IPS-11a (cell line): ENCODE measurements around the gene APC.

Experiments used
- H3K4me3 ChIP-seq: one replicate; pipeline ENCODE4 v1.5.1; 2013; ENCODE audit warnings: low read depth, low read length, control low read depth

Gene APC

GRCh38 chr5:112737463-112738190 lies at the start of gene APC:
Gene APC, plus strand, starts transcription at chr5:112737885. Its CDS starts 17,006 bp downstream, at chr5:112754891.
- H3K4me3 ChIP-seq: peak within 1 kb of the TSS; percentile 70

DNA sequence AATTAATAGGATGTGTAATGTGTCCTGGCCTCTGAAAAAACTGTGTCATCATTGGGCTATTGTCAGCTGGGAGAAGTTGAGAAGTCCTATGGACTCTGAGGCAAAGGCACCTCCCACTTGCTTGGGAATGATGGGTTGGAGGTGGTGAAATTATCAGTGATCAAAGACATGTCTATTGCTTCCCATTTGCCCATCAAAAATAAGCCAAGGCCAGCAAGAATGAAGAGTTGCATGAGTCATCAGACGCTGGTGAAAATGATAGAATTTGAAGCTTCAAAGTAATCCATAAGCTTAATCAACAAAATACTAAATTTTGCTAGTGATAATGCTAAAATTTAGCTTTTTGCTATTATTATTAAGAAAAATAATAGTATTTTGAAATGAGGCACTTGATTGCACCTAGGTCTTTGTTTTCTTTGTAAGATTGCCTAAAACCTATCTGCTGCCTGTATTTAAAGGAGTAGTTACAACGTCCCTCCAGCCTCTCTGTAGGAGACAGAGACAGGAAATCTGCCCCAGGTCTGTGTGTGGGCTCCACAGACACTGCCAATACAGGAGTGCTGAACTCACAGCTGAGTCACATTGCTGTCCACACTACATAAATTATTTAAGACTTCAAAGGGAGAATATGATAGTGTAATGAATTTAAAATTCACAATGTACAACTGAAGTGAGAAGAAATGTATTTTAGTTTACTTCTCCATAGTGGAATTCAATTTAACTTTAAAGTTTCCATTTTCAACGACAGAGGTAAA lies 48.4 kb upstream of the APC start:
- H3K4me3 ChIP-seq: no peak overlapping the region

DNA sequence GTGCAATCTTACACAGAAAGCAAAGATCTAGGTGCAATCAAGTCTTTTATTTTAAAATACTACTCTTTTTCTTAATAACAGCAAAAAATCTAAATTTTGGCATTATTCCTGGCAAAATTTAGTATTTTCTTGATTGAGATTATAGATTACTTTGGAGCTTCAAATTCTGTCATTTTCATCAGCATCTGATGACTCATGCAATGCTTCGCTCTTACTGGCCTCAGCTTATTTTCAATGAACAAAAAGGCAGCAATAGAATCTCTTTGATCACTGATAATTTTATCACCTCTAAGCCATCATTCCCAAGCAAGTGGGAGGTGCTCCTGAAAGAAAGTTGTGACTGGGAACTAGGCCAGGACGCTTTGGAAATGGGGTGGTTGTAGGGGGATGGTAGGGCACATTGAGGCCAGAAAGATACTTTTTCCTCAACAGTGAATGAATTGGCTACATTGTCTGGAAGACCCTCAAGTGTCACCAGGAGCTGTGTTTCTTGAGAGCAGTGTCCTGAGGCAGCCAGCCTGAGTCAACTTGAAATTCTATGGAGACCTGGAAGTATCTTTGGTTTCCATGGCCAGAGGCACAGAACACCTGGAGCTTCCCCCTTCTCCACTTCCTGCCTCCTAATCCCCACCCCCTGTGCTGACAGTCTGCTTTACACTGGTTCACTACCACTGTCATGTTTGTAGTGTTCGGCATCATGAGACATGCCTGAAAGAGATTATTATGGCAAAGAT lies 46.9 kb upstream of the APC start:
- H3K4me3 ChIP-seq: no peak overlapping the region

GRCh38 chr5:112691339-112691680 lies 46.4 kb upstream of the APC start:
- H3K4me3 ChIP-seq: no peak overlapping the region

DNA sequence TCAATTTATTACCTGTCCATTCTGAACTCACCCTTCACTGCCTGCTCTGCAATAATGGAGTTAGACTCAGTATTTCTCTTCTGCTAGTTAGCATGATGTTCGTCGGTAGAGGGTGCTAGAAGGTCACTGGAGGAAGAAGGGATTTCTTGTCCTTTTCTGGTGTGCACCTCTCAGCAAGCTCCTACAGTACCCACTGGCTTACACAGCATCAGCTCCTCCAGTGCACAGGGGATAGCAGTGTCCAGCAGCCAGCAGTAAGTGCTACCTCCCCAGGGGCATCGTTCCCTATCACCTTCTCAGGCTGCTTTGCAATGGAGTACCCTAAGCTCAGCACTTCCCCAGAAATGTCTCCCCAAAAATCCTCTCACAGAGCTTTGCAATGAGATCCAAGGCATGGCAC lies 45.9 kb upstream of the APC start:
- no peak overlapping the region for H3K4me3 ChIP-seq

DNA sequence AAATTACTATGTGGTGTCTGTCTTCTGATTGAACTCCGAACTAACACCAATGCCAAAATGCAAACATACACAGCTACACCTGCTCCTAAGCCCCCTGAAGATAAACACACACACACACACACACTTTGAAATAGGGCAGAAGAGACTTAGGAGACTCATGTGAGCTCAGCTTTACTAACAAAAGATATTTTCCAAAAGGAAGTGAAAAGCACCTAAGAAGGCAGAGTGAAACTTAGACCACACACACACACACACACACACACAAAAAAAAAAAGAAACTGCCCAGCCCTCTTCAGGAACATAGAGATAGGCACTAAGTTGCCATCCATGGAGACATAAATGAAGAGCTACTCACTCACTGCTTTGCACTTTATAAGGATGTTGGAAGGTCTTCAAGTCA lies 45.2 kb upstream of the APC start:
- H3K4me3 ChIP-seq: no peak overlapping the region

- H3K4me3 ChIP-seq: no peak overlapping the region
These were observed 44.4 kb upstream of the APC start for GRCh38 chr5:112693301-112693700.

DNA sequence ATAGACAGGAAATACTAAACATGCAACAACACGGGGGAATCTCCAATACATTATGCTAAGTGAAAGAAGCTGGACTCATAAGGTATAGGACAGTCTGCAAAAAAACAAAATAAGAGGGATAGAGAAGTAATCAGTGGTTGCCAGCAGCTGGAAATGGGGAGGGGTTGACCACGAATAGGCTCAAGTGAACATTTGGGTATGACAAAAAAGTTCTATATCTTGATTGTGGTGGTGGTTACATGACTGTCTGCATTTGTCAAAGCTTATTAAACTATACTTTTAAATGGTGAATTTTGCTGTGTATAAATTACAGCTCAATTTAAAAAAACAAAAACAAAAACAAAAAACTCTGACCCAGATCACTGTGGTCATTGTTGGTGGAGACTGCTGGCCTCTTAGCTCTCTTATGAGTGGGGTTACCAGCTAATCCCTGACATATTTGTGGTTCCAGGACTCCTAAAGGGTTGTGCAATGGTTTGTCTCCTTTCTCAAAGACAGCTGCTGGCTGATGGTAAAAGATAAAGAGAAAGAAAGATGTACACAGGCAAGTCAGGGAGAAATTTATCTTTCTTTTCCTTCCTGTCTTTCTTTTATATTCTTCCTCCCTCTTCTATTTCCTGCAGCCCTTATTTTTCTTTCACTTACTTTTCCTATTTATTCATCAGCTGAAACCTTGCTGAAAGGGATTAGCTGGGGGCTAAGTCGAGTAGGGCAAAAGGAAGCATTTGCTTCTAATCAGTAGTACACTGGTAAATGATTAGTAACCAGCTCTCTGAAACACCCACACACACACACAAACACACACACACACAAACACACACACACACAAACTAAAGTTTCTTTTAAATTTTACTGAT lies 42.6 kb upstream of the APC start:
- H3K4me3 ChIP-seq: no peak overlapping the region

DNA sequence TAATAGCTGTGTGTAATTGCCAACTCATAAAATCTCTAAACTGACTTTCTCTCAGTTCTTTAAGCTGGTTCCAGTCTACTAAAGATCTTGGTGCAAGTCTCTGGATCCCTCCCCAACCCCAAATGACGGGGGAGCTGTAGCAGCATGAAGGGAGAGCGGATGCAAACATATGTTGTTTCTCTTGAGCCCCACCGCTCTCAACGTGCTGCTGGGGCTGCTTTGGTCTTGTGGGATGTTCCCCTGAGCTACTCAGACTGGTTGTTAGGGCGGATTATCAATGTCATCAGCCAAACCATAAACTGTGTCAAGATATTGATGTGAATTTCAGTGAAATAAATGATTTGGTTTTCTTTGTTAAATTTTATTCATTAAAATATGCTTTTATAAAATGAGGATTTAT lies 40.9 kb upstream of the APC start:
- H3K4me3 ChIP-seq: no peak overlapping the region

GRCh38 chr5:112697322-112697721 lies 40.4 kb upstream of the APC start:
- no peak overlapping the region for H3K4me3 ChIP-seq

GRCh38 chr5:112697833-112698232 lies 39.9 kb upstream of the APC start:
- H3K4me3 ChIP-seq: no peak overlapping the region

- no peak overlapping the region for H3K4me3 ChIP-seq
These were observed 33.5 kb upstream of the APC start for GRCh38 chr5:112703866-112704820.

GRCh38 chr5:112706446-112707016 lies 31.2 kb upstream of the APC start:
- H3K4me3 ChIP-seq: no peak overlapping the region

GRCh38 chr5:112707187-112708102 lies 30.2 kb upstream of the APC start:
- H3K4me3 ChIP-seq: peak overlapping the region; percentile 86

GRCh38 chr5:112708103-112708622 lies 29.5 kb upstream of the APC start:
- H3K4me3 ChIP-seq: peak overlapping the region; percentile 86

DNA sequence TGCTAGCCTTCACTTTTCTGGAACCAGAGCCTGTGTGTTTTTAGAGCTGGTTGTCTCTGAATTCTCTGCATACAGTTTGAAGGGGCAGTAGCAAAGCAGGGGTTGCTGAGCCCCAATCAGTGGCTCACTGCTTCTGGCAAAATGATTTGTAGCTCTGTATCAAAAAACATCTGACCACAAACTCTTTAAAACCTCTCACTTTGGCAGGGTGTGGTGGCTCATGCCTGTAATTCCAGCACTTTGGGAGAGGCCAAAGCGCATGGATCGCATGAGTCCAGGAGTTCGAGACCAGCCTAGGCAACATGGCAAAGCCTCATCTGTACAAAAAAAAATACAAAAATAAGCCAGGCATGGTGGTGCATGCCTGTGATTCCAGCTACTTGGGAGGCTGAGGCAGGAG lies 28.3 kb upstream of the APC start:
- no peak overlapping the region for H3K4me3 ChIP-seq

- no peak overlapping the region for H3K4me3 ChIP-seq
These were observed 26.8 kb upstream of the APC start for GRCh38 chr5:112710896-112711295.

GRCh38 chr5:112711436-112711835 lies 26.2 kb upstream of the APC start:
- H3K4me3 ChIP-seq: no peak overlapping the region
